Muscle layer of duodenum (tissue), 2 donors: ENCODE results near the gene MACROD1.

Experiments used
- H3K27ac ChIP-seq: one replicate; pipeline ENCODE4 v1.7.0; 2013; ENCODE audit warnings: mild to moderate bottlenecking, low read length
- H3K27me3 ChIP-seq: one replicate; pipeline ENCODE4 v1.7.0; 2013; ENCODE audit warnings: low read depth, mild to moderate bottlenecking, control low read depth, low read length
- H3K36me3 ChIP-seq, 2 donors: one replicate each; pipeline ENCODE4 v1.7.0; 2013; ENCODE audit warnings: low read length in 2 of 2, control low read depth in 1 of 2, mild to moderate bottlenecking in 1 of 2; ENCODE audit not compliant: insufficient read depth in 2 of 2, control insufficient read depth in 1 of 2
- H3K4me1 ChIP-seq, 2 donors: one replicate each; pipeline ENCODE4 v1.7.0; 2013; ENCODE audit warnings: low read length in 2 of 2, mild to moderate bottlenecking in 2 of 2, control low read depth in 1 of 2, moderate library complexity in 1 of 2; ENCODE audit not compliant: insufficient read depth in 2 of 2, control insufficient read depth in 1 of 2
- H3K4me3 ChIP-seq, 2 donors: one replicate each; pipeline ENCODE4 v1.7.0; 2013; ENCODE audit warnings: low read length in 2 of 2, low read depth in 1 of 2, mild to moderate bottlenecking in 1 of 2
- H3K9me3 ChIP-seq, 2 donors: one replicate each; pipeline ENCODE4 v1.7.0; 2013; ENCODE audit warnings: low read length in 2 of 2, control low read depth in 1 of 2, mild to moderate bottlenecking in 1 of 2; ENCODE audit not compliant: control insufficient read depth in 1 of 2
- donor health status: healthy.

The MACROD1 gene

DNA sequence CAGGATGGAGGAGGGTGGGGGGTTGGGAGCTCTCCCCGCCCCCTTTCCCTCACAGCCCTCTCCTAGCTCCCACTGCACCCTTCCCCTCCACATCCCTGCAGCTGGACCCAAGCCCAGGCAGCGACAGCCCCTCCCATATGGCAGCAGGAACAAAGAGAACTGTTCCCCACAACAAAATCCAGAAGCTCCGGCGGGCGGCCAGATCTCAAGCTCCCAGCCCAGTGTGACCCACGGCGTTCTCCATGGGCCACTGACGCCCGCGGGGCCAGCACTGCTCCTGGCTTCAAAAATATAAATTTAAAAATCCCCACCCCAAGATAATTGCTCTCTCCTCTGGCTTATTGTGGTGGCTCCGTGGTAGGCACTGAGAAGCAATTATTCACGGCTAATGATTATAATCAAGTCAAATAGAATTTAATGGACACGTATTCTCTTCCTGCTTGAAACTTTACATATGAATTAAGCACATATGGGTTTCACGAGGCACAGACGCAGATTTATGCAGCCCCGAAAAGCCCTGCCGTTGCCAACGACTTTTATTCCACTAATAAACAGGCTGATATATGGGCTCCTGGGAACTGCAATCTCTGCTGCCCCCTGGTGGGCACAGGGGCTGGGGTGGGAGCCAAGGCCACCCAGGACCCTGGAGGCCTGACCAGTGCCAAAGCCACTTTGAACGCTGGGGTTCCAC is 17.5 kb downstream of the MACROD1 start:
- Histone ChIP-seq H3K27me3 (no peaks in the 10 kb centered on the region), H3K9me3 (no peaks in the 10 kb centered on the region), H3K4me3 (peak overlapping the region; percentile 45 to 49), H3K27ac (no peak overlapping the region), H3K4me1 (peaks cover 0 to 16% of the 10 kb centered on the region in 2 donors), H3K36me3 (no peaks in the 10 kb centered on the region)

GRCh38 chr11:64146036-64146955 is 19.6 kb downstream of the MACROD1 start:
- Histone ChIP-seq H3K27ac (no peak overlapping the region), H3K4me3 (no peak overlapping the region), H3K27me3 (no peaks in the 10 kb centered on the region), H3K9me3 (no peaks in the 10 kb centered on the region), H3K4me1 (peaks cover 0 to 24% of the 10 kb centered on the region in 2 donors), H3K36me3 (no peaks in the 10 kb centered on the region)

- Histone ChIP-seq H3K4me3 (no peak overlapping the region), H3K27me3 (no peaks in the 10 kb centered on the region), H3K36me3 (no peaks in the 10 kb centered on the region), H3K9me3 (no peaks in the 10 kb centered on the region), H3K4me1 (peaks cover 0 to 27% of the 10 kb centered on the region in 2 donors), H3K27ac (no peak overlapping the region)
Measured at GRCh38 chr11:64144587-64145472, 21.1 kb downstream of the MACROD1 start.

GRCh38 chr11:64141081-64141783 is 24.7 kb downstream of the MACROD1 start:
- H3K4me1 ChIP-seq: peaks cover 0 to 10% of the 10 kb centered on the region in 2 donors
- H3K36me3 ChIP-seq: no peaks in the 10 kb centered on the region
- H3K9me3 ChIP-seq: no peaks in the 10 kb centered on the region
- H3K4me3 ChIP-seq: no peak overlapping the region
- H3K27ac ChIP-seq: no peak overlapping the region
- H3K27me3 ChIP-seq: no peaks in the 10 kb centered on the region

DNA sequence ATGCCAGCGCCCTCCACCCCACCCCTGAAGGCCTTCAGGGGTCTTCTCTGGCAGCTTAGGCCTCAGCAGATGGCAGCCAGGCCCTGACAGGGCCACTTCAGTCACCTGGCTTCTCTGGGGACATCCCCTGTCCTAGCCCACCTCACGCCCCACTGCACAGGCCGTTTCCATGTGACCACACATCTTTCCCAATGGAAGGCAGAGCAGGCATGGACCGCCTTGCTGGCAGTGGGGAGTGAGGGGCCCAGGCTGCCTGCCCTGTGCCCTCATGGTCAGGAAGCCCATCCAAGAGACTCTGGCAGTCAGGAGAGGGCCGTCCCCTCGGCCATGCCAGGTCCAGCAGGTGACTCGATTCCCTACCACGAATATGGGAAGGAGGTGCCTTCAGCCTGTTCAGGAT is 25.8 kb downstream of the MACROD1 start:
- Histone ChIP-seq H3K4me1 (peaks cover 0 to 10% of the 10 kb centered on the region in 2 donors), H3K9me3 (no peaks in the 10 kb centered on the region), H3K36me3 (no peaks in the 10 kb centered on the region), H3K27ac (no peak overlapping the region), H3K27me3 (no peaks in the 10 kb centered on the region), H3K4me3 (no peak overlapping the region)

GRCh38 chr11:64139049-64139448 is 26.9 kb downstream of the MACROD1 start:
- Histone ChIP-seq H3K4me1 (peaks cover 0 to 10% of the 10 kb centered on the region in 2 donors), H3K27ac (no peak overlapping the region), H3K9me3 (no peaks in the 10 kb centered on the region), H3K36me3 (no peaks in the 10 kb centered on the region), H3K27me3 (no peaks in the 10 kb centered on the region), H3K4me3 (no peak overlapping the region)

GRCh38 chr11:64138398-64138797 is 27.5 kb downstream of the MACROD1 start:
- no peak overlapping the region for H3K4me3 ChIP-seq
- H3K36me3 ChIP-seq: no peaks in the 10 kb centered on the region
- H3K9me3 ChIP-seq: no peaks in the 10 kb centered on the region
- H3K4me1 ChIP-seq: peaks cover 0 to 10% of the 10 kb centered on the region in 2 donors
- H3K27ac ChIP-seq: no peak overlapping the region
- H3K27me3 ChIP-seq: no peaks in the 10 kb centered on the region

- no peak overlapping the region for H3K4me3 ChIP-seq
- H3K4me1 ChIP-seq: peaks cover 0 to 19% of the 10 kb centered on the region in 2 donors
- H3K27ac ChIP-seq: no peak overlapping the region
- H3K9me3 ChIP-seq: no peaks in the 10 kb centered on the region
- H3K36me3 ChIP-seq: no peaks in the 10 kb centered on the region
- no peaks in the 10 kb centered on the region for H3K27me3 ChIP-seq
Measured at GRCh38 chr11:64136765-64137441, 29.0 kb downstream of the MACROD1 start.

GRCh38 chr11:64135711-64136110 is 30.2 kb downstream of the MACROD1 start:
- Histone ChIP-seq H3K36me3 (no peaks in the 10 kb centered on the region), H3K9me3 (no peaks in the 10 kb centered on the region), H3K4me1 (peaks cover 0 to 15% of the 10 kb centered on the region in 2 donors), H3K4me3 (no peak overlapping the region), H3K27ac (no peak overlapping the region), H3K27me3 (no peaks in the 10 kb centered on the region)

DNA sequence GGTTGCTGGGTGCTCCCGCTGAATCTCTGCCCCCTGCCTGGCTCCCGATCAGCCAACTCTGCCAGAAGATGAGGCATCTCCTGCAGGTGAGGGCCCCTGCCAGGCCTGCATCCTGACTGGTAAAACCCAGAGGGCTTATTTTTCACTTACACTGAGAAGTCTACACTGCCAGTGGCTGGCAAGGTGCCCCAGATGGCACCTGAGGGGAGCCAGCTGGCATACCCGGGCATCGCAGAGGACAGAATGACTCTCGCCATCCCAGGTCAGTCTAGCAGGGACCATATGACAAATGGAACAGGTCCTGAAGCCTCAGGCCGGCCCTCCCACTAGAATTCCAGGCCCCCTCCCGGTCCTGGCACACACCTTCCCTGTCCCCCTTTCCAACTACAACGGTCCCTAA is 30.9 kb downstream of the MACROD1 start:
- H3K36me3 ChIP-seq: no peaks in the 10 kb centered on the region
- H3K4me3 ChIP-seq: no peak overlapping the region
- H3K9me3 ChIP-seq: no peaks in the 10 kb centered on the region
- H3K4me1 ChIP-seq: peaks cover 0 to 15% of the 10 kb centered on the region in 2 donors
- no peaks in the 10 kb centered on the region for H3K27me3 ChIP-seq
- no peak overlapping the region for H3K27ac ChIP-seq
